Neural progenitor cell (in vitro differentiated cells): ENCODE results near the gene NF2. TPM values are rescaled to one million over a fixed set of nuclear protein-coding genes. Genes with fewer than 3 reads are reported as not detected.

Source experiments
- DNase-seq: peaks from one replicate; pipeline ENCODE4 v3.0.0-alpha.2; 2016; ENCODE audit warnings: low spot score
- H2AFZ ChIP-seq: fragments of 200-600 bp; sonication (generic); replicated peaks from 2 replicates; pipeline ENCODE4 v1.6.1; 2016; ENCODE audit warnings: antibody characterized with exemption
- H3F3A ChIP-seq: fragments of 200-600 bp; sonication (generic); 2 replicates; pipeline ENCODE4 v1.6.1; 2016; ENCODE audit warnings: antibody characterized with exemption, low read depth
- H3K27ac ChIP-seq: fragments of 200-600 bp; sonication (generic); 2 replicates; pipeline ENCODE4 v1.5.1; 2016; ENCODE audit warnings: mild to moderate bottlenecking
- H3K27me3 ChIP-seq: fragments of 200-600 bp; sonication (generic); 2 replicates; pipeline ENCODE4 v1.6.1; 2016; ENCODE audit warnings: mild to moderate bottlenecking, moderate library complexity
- H3K36me3 ChIP-seq: fragments of 200-600 bp; sonication (generic); 2 replicates; pipeline ENCODE4 v1.5.1; 2016
- H3K4me1 ChIP-seq: fragments of 200-600 bp; sonication (generic); 2 replicates; pipeline ENCODE4 v1.6.1; 2016; ENCODE audit warnings: mixed run types
- H3K4me2 ChIP-seq: fragments of 200-600 bp; sonication (generic); 2 replicates; pipeline ENCODE4 v1.6.1; 2016
- H3K4me3 ChIP-seq: fragments of 200-600 bp; sonication (generic); 2 replicates; pipeline ENCODE4 v1.5.1; 2016
- H3K79me2 ChIP-seq: fragments of 200-600 bp; sonication (generic); 2 replicates; pipeline ENCODE4 v1.6.1; 2016; ENCODE audit warnings: low read depth
- H3K9ac ChIP-seq: fragments of 200-600 bp; sonication (generic); 2 replicates; pipeline ENCODE4 v1.6.1; 2016
- H3K9me3 ChIP-seq: fragments of 200-600 bp; sonication (generic); 2 replicates; pipeline ENCODE4 v1.5.1; 2016; ENCODE audit warnings: low read depth
- H4K20me1 ChIP-seq: fragments of 200-600 bp; sonication (generic); 2 replicates; pipeline ENCODE4 v1.6.1; 2016; ENCODE audit warnings: low read depth
- H3K27ac Mint-ChIP-seq: 3 replicates; pipeline ENCODE4 v1.8.0; 2021; ENCODE audit warnings: mixed read lengths
- H3K27me3 Mint-ChIP-seq: 2 replicates; pipeline ENCODE4 v1.8.0; 2022; ENCODE audit warnings: low read depth, mild to moderate bottlenecking, inconsistent platforms, moderate library complexity, mixed read lengths; ENCODE audit not compliant: insufficient read depth
- H3K36me3 Mint-ChIP-seq: 3 replicates; pipeline ENCODE4 v1.8.0; 2021; ENCODE audit warnings: mixed read lengths
- H3K4me1 Mint-ChIP-seq: 3 replicates; pipeline ENCODE4 v1.8.0; 2021; ENCODE audit warnings: mixed read lengths
- H3K4me3 Mint-ChIP-seq: 3 replicates; pipeline ENCODE4 v1.8.0; 2021; ENCODE audit warnings: mild to moderate bottlenecking, moderate library complexity, mixed read lengths
- H3K9me3 Mint-ChIP-seq: 3 replicates; pipeline ENCODE4 v1.8.0; 2020; ENCODE audit warnings: mixed read lengths
- CTCF ChIP-seq: fragments of 200-600 bp; sonication (generic); IDR thresholded peaks from 2 replicates; pipeline ENCODE4 v1.5.1; 2017; ENCODE audit warnings: antibody characterized with exemption, mild to moderate bottlenecking
- EZH2 ChIP-seq: fragments of 200-600 bp; sonication (generic); IDR thresholded peaks from 2 replicates; pipeline ENCODE4 v1.6.1; 2017; ENCODE audit warnings: antibody characterized with exemption, mild to moderate bottlenecking, moderate library complexity
- EZH2phosphoT487 ChIP-seq: fragments of 200-600 bp; sonication (generic); IDR thresholded peaks from 2 replicates; pipeline ENCODE4 v1.6.1; 2017; ENCODE audit warnings: antibody characterized with exemption
- total RNA-seq: library from RNA; depleted of rRNA; stranded (reverse); fragments of >200 nt; gene quantifications from 2 replicates; pipeline ENCODE4 v1.2.3, GENCODE V29; 2015; ENCODE audit warnings: low replicate concordance

The NF2 gene
- total RNA-seq, 1 donor from 2014 or later: 18.7 TPM

DNA sequence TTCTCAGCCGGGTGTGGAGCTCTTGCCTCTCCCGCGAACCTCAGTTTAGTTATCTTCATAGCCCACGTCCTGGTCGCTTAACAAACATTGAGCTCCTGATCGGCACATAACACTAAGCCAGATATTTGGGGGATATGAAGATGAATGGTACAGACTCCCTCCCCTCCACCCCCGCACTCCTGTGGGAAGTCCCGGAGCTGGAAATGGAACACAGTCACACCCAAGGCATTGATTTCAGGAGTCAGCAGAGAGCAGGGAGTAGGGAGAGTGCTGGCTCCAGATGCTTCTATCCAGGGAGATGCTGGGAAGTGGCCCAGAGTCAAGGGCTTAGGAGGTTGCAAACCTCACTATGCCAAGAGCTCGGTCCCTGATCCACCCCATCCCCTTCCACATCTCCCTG lies 90.2 kb downstream of the NF2 start:
- no peak overlapping the region for H3K4me3 Mint-ChIP-seq
- H3K9me3 Mint-ChIP-seq: no peaks in the 10 kb centered on the region
- no peak overlapping the region for H3K4me2 ChIP-seq
- H3K4me1 ChIP-seq: peaks cover 33% of the 10 kb centered on the region
- H3K4me3 ChIP-seq: no peak overlapping the region
- peaks cover 1% of the 10 kb centered on the region for H3K27me3 Mint-ChIP-seq
- no peaks in the 10 kb centered on the region for H3K27me3 ChIP-seq
- H2AFZ ChIP-seq: no peak overlapping the region
- H3K36me3 ChIP-seq: no peaks in the 10 kb centered on the region
- H3F3A ChIP-seq: peaks cover 26% of the 10 kb centered on the region
- H3K27ac ChIP-seq: no peak overlapping the region
- peak overlapping the region; percentile 81 for H3K27ac Mint-ChIP-seq
- peaks cover 30% of the 10 kb centered on the region for H3K4me1 Mint-ChIP-seq
- no peaks in the 10 kb centered on the region for H3K9me3 ChIP-seq
- peaks cover 31% of the 10 kb centered on the region for H4K20me1 ChIP-seq
- no peak for DNase-seq
- H3K79me2 ChIP-seq: no peaks in the 10 kb centered on the region
- no peak overlapping the region for H3K9ac ChIP-seq
- H3K36me3 Mint-ChIP-seq: peaks cover 10% of the 10 kb centered on the region
- no peak for TF ChIP-seq EZH2phosphoT487
- no peak for TF ChIP-seq EZH2
- no peak for TF ChIP-seq CTCF

GRCh38 chr22:29695129-29695926 lies 91.9 kb downstream of the NF2 start:
- H3K36me3 Mint-ChIP-seq: peaks cover 8% of the 10 kb centered on the region
- H3K27me3 Mint-ChIP-seq: no peaks in the 10 kb centered on the region
- peaks cover 19% of the 10 kb centered on the region for H3K4me1 Mint-ChIP-seq

GRCh38 chr22:29697853-29698598 lies 94.6 kb downstream of the NF2 start:
- Histone ChIP-seq H3K27ac (no peak overlapping the region), H3F3A (peaks cover 31% of the 10 kb centered on the region), H3K36me3 (no peaks in the 10 kb centered on the region), H3K4me3 (no peak overlapping the region), H3K9me3 (no peaks in the 10 kb centered on the region), H3K79me2 (no peaks in the 10 kb centered on the region), H2AFZ (no peak overlapping the region), H3K4me2 (no peak overlapping the region), H3K4me1 (peaks cover 31% of the 10 kb centered on the region), H3K9ac (no peak overlapping the region), H3K27me3 (peaks cover 16% of the 10 kb centered on the region), H4K20me1 (peaks cover 24% of the 10 kb centered on the region)
- DNase-seq: no peak
- TF ChIP-seq CTCF (no peak), EZH2 (no peak), EZH2phosphoT487 (no peak)
- H3K9me3 Mint-ChIP-seq: no peaks in the 10 kb centered on the region
- H3K36me3 Mint-ChIP-seq: peaks cover 8% of the 10 kb centered on the region
- H3K4me1 Mint-ChIP-seq: peaks cover 28% of the 10 kb centered on the region
- H3K27me3 Mint-ChIP-seq: peaks cover 5% of the 10 kb centered on the region
- H3K27ac Mint-ChIP-seq: no peak overlapping the region
- no peak overlapping the region for H3K4me3 Mint-ChIP-seq

More at GRCh38 chr22:29695129-29695926, 91.9 kb downstream of the NF2 start:
- Histone ChIP-seq H3K27me3 (peaks cover 4% of the 10 kb centered on the region), H3K9ac (no peak overlapping the region), H3K4me1 (peaks cover 23% of the 10 kb centered on the region), H3K79me2 (no peaks in the 10 kb centered on the region), H3K4me2 (no peak overlapping the region), H3K9me3 (no peaks in the 10 kb centered on the region), H3K27ac (no peak overlapping the region), H3K36me3 (no peaks in the 10 kb centered on the region), H3K4me3 (no peak overlapping the region), H2AFZ (no peak overlapping the region), H3F3A (peaks cover 16% of the 10 kb centered on the region), H4K20me1 (peaks cover 24% of the 10 kb centered on the region)
- no peak for TF ChIP-seq EZH2
- no peak for TF ChIP-seq EZH2phosphoT487
- no peak for TF ChIP-seq CTCF
- H3K4me3 Mint-ChIP-seq: no peak overlapping the region
- H3K27ac Mint-ChIP-seq: peak overlapping the region; percentile 60
- no peaks in the 10 kb centered on the region for H3K9me3 Mint-ChIP-seq
- DNase-seq: no peak
